HG02759 (cell line): ENCODE data around the gene ADAMTSL4.
"Not testable (repeated sequence)": the region's sequence is repeated elsewhere in the genome, so short reads cannot be mapped to it uniquely, and the experiment has no call there.

ENCODE experiments used
- ATAC-seq: cut with Tn5 transposase; IDR thresholded peaks from one replicate; pipeline ENCODE4 v1.9.1; 2021; ENCODE audit warnings: mild to moderate bottlenecking, moderate library complexity; ENCODE audit not compliant: unreplicated experiment

Gene ADAMTSL4

DNA sequence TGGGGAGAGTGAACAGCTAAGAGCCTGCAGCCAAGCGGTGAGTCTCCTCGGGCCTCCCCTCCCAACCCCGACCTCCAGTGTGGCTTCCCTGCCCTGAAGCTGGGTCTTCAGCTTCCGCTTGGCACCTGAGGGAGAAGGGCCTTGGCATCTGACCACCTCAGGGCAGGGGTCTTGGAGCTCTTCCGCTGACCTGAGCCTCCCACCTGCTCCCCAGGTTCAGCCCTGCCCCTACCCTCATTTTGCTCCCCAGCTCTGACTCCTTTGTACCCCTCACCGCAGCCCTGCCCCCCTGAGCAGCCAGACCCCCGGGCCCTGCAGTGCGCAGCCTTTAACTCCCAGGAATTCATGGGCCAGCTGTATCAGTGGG is 4.9 kb downstream of the ADAMTSL4 start:
- ATAC-seq: no peak

DNA sequence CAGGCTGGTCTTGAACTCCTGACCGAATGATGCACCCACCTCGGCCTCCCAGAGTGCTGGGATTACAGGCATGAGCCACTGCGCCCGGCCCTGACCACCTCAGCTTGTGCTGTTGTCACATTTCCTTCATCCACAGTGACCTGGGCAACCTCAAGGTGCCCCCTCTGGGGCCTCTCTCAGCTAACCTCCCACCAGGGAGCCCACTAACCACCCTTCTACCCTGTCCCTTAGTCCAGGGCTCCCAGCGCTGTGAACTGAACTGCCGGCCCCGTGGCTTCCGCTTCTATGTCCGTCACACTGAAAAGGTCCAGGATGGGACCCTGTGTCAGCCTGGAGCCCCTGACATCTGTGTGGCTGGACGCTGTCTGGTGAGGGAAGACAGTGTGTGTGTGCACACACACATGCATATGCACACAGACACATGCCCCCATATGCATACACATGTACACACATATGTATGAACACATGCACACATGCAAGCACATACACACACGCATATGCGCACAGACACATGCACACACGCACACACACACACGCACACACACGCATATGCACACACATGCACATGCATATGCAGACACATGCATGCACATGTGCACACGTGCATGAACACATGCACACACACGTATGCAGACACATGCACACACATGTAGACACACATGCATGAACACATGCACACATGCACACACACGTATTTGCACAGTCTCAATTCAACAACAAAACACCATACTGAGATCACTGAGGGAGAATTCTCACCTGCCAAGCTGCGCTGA is 6.2 kb downstream of the ADAMTSL4 start:
- no peak for ATAC-seq

DNA sequence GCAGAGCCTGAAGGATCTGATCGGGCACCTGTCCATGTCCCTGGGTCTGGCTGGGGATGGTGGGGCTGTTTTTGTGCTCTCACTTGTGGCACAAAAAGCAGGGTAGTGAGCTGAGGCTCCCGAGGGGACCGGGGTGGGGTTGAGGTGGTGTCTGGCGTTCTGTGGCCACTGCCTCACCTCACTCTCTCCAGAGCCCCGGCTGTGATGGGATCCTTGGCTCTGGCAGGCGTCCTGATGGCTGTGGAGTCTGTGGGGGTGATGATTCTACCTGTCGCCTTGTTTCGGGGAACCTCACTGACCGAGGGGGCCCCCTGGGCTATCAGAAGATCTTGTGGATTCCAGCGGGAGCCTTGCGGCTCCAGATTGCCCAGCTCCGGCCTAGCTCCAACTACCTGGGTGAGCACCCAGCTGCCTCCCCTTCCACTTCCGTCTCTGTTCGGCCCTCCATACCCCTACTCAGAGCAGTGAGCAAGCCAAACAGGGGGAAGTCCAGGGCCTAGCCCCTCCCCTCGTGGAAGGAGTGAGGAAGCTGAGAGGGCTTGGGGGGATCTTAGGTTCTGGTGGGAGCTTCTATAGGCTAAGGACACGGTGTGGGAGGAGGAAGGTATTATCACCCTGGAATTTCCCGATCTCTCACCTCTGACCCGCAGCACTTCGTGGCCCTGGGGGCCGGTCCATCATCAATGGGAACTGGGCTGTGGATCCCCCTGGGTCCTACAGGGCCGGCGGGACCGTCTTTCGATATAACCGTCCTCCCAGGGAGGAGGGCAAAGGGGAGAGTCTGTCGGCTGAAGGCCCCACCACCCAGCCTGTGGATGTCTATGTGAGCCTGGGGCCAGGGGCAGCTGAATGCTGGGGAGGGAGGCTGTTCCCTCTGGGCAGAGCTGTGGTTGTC is 7.0 kb downstream of the ADAMTSL4 start:
- no peak for ATAC-seq

DNA sequence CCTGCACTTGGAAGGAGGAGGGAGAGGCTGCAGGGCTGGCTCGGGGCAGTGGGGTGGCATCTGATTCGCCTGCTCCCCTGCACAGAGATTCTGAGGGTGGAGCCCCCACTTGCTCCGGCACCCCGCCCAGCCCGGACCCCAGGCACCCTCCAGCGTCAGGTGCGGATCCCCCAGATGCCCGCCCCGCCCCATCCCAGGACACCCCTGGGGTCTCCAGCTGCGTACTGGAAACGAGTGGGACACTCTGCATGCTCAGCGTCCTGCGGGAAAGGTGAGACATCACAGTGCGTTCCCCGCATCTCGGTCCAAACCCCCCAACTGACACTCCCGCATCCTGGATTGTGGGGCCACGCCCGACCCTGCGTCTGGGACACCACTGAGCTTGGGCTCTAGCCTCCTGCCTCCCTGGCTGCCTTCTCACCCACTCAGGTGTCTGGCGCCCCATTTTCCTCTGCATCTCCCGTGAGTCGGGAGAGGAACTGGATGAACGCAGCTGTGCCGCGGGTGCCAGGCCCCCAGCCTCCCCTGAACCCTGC is 7.9 kb downstream of the ADAMTSL4 start:
- ATAC-seq: no peak

- no peak for ATAC-seq
Observed at GRCh38 chr1:150557813-150558212, 8.6 kb downstream of the ADAMTSL4 start.

GRCh38 chr1:150558303-150558704 is 9.1 kb downstream of the ADAMTSL4 start:
- ATAC-seq: no peak

- no peak for ATAC-seq
Observed at GRCh38 chr1:150558761-150559655, 9.8 kb downstream of the ADAMTSL4 start.

DNA sequence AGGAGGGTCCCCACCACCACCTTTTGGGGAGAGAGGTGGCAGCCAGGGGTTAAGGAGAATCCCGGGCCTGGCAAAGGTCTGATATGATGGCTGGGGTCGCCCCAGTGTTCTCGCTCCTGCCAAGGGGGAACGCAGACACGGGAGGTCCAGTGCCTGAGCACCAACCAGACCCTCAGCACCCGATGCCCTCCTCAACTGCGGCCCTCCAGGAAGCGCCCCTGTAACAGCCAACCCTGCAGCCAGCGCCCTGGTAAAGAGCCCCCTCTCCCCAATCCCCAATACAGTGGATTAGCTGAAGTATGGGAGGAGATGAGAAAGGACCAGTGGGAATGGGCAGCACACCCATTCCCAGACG is 10.4 kb downstream of the ADAMTSL4 start:
- ATAC-seq: no peak

DNA sequence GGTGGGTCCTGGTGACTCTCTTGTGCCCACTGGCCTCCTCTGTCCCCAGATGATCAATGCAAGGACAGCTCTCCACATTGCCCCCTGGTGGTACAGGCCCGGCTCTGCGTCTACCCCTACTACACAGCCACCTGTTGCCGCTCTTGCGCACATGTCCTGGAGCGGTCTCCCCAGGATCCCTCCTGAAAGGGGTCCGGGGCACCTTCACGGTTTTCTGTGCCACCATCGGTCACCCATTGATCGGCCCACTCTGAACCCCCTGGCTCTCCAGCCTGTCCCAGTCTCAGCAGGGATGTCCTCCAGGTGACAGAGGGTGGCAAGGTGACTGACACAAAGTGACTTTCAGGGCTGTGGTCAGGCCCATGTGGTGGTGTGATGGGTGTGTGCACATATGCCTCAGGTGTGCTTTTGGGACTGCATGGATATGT is 10.8 kb downstream of the ADAMTSL4 start:
- no peak for ATAC-seq

DNA sequence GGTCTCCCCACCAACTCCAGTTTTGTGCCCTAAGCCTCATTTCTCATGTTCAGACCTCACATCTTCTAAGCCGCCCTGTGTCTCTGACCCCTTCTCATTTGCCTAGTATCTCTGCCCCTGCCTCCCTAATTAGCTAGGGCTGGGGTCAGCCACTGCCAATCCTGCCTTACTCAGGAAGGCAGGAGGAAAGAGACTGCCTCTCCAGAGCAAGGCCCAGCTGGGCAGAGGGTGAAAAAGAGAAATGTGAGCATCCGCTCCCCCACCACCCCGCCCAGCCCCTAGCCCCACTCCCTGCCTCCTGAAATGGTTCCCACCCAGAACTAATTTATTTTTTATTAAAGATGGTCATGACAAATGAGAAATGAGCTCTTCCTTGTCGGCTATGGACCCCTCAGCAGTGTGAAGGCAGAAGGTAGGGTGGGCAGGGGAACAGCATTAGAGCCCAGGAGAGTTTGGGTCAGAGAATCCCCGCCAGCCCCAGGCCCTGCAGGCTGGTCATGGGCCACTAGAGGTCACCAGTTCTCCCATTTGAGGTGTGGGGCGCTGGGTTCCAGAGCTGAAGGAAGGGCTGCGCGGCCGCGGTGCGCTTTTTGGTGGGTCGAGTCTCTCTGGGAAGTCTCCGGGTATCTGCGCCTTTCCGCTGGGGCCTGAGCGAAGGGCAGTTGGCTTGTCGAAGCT is 11.5 kb downstream of the ADAMTSL4 start:
- peak; percentile 28 for ATAC-seq

DNA sequence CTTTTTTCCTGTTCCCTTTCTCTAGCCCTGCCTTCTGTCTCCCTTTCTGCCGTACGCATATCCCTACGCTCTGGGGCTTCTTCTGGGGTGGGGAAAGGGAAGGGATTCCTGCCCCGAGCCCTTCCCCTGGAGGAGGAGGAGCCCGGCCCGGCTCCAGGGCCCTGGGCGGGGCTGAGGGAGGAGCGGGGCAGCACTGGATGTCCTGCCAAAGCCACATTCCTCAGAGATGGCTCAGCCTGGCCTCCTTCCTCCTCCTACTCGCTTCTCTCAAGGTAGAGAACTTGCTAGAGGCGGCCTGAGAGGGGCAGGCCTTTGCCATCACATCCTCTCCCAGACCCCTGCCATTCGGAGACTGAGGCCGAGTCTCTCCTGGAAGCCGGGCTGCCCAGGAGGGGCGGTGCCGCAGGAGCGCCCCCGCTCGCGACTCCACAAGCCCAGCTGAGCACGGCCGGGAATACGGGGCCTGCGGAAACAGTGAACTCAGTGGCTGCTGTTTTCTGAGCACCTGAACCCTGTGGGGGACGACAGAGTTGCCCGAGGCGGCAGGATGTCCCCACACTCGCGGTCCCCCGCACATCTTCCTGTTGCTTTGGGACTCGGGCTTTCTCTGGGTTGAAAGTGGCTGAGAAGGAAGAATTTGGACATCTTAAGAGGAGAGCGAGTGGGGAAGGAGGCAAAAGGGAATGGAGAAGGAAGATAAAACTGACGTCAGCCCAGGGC is 12.2 kb downstream of the ADAMTSL4 start:
- ATAC-seq: peak; percentile 14

DNA sequence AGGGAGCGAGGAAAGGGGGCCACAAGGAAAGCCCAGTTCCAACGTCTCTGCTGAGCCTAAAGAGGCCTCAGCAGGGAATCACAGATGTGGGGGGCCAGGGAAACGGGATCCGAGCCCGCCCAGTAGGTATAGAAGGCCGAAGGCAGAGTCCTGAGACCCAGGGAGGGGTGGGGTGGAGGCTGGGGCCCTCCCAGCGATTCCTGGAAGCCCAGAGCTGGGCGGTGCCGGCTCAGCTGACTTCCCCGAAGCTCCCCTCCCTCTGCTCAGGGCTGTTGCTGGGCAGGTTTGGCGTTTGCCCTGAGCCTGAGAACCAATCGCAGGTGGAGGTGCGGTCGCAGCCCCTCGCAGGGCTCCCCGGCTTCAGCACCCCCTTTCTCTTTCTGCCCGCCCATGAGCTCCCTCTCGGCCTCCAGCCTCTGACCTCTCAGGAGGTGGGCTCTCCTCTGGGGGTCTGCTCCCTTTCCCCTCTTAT is 12.8 kb downstream of the ADAMTSL4 start:
- ATAC-seq: peak; percentile 45

- peak; percentile 33 for ATAC-seq
Observed at GRCh38 chr1:150562446-150563339, 13.5 kb downstream of the ADAMTSL4 start.

DNA sequence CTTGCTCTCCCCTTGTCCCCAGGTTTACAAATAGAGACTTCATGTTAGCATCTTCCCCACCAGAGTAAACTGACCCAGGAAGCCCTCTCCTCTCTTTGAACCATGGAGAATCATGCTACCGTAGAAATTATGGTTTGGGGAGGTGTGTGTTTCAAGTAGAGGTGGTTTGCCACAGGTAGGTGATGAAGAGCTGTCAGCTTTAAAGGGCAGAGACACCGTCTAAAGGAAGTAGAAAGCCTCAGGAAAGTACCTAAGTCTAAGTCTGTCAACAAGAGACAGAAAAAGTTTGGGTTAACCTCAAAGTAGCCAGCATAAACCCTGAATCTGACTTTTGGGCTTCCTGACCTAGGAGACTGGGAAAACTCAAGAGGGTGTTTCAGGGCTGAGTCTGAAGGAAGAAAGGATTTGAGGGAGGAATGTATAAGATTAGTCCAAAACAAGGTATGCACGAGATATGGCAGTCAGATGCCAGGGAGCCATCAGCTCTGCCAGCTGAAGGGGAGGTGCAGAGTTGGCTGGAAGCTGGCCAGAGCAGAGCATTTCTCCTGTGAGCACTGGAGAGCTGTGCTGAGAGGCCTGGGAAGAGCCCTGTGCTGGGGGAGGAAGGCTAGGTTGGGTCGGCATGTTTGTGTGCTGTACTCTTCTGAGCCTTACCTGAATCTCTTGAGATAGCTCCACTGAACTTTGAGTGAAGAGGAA is 14.3 kb downstream of the ADAMTSL4 start:
- peak; percentile 22 for ATAC-seq

DNA sequence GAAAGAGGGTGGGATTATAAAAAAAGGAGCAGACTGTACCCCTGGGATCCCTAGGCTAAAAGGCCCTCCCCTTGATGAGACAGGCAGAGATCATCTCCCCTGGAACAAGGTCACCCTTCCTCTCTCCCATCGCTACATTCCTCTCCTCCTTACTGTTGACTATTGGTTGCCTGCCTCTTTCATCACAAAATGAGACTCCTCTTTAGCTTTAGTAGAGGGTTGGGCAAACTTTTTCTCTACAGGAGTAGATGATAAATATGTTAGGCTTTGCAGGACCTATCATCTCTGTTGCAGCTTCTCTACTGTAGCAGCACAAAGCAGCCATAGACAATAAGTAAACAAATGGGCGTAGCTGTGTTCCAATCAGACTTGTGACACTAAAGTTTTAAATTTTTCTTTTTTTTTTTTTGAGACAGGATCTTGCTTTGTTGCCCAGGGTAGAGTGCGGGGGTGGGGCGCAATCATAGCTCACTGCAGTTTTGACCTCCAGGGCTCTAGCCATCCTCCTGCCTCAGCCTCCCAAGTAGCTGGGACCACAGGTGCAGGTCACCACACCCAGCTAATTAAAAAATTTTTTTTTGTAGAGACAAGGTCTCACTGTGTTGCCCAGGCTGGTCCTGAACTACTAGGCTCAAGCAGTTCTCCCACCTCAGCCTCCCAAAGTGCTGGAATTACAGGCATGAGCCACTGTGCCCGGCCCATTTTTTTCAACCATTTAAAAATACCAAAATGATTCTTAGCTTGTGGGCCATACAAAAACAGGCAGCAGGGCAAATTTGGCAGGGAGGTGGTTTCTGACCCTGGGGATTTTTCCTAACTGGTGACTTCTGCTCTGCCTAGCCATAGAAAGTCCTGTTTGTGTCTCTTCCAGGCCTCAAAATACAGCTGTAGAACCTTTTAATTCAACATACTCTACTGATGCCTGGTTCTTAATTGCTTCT is 15.1 kb downstream of the ADAMTSL4 start:
- ATAC-seq: no peak

DNA sequence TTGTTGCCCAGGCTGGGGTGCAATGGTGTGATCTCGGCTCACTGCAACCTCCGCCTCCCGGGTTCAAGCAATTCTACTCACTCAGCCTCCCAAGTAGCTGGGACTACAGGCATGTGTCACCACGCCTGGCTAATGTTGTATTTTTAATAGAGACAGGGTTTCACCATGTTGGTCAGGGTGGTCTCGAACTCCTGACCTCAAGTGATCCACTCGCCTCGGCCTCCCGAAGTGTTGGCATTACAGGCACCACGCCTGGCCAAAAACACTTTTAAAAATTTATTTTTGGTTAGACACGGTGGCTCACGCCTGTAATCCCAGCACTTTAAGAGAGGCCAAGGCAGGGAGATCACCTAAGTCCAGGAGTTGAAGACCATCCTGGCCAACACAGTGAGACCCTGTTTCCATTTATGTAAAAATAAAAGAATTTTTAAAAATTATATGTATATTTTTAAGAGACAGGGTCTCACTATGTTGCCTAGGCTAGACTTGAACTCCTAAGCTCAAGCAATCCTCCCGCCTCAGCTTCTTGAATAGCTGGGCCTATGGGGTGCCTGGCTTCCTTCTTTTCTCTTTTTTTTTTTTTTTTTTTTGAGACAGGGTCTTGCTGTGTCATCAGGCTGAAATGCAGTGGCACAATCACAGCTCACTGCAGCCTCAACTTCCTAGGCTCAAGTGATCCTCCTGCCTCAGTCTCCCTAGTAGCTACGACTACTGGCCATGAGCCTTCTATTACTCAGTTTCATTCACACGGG is 16.2 kb downstream of the ADAMTSL4 start:
- ATAC-seq: not testable (repeated sequence)
